Astrocyte (in vitro differentiated cells and primary cell): ENCODE measurements around the gene DNMT3B.

Source experiments
- EZH2 ChIP-seq: IDR thresholded peaks from 2 replicates; pipeline ENCODE4 v1.6.1; 2012; ENCODE audit warnings: mild to moderate bottlenecking, low read length, inconsistent platforms; ENCODE audit not compliant: insufficient read depth
- TF ChIP-seq, protein P1 (sequence below): IDR thresholded peaks from 2 replicates; pipeline ENCODE4 v1.5.1; 2011; ENCODE audit warnings: low read depth, mild to moderate bottlenecking, inconsistent platforms, low read length, moderate library complexity; ENCODE audit not compliant: insufficient read depth

DNA sequence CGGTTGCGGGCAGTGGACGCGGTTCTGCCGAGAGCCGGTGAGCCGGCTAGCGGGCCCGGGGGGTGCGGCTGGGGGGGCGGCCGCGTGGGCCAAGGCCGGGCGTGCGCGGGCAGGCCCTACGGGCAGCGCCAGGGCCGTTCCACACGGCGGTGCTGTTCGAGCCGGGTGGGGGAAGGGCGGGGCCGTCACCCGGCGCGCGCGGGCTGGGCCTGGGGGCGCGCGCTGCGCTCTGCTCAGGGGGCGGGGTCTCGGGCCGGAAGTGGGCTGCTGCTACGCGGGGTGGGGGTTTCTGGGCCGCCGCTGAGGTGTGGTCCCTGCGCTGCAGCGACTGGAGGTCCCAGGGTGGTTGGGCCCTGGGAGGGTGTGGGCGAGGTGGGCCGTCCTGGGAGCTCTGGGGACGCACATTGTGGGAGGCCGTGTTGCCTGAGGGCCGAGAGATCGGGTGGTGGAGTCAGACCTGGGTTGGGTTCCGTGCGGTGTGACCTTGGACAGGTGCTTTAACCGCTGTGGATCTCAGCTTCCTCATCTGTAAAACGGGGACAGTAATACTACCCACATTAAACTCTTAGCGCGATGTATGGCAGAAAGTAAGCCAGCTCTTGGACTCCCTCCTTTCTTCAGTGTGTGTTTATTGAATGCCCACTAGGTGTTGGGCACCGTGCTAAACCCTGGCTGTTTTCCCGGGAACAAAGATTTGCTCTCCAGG, 58.0 kb downstream of the DNMT3B start:
- no peak for TF ChIP-seq EZH2
- TF ChIP-seq, protein P1, sequence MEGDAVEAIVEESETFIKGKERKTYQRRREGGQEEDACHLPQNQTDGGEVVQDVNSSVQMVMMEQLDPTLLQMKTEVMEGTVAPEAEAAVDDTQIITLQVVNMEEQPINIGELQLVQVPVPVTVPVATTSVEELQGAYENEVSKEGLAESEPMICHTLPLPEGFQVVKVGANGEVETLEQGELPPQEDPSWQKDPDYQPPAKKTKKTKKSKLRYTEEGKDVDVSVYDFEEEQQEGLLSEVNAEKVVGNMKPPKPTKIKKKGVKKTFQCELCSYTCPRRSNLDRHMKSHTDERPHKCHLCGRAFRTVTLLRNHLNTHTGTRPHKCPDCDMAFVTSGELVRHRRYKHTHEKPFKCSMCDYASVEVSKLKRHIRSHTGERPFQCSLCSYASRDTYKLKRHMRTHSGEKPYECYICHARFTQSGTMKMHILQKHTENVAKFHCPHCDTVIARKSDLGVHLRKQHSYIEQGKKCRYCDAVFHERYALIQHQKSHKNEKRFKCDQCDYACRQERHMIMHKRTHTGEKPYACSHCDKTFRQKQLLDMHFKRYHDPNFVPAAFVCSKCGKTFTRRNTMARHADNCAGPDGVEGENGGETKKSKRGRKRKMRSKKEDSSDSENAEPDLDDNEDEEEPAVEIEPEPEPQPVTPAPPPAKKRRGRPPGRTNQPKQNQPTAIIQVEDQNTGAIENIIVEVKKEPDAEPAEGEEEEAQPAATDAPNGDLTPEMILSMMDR = peak; percentile 5
